ENCODE data around the gene MSANTD4.

DNA sequence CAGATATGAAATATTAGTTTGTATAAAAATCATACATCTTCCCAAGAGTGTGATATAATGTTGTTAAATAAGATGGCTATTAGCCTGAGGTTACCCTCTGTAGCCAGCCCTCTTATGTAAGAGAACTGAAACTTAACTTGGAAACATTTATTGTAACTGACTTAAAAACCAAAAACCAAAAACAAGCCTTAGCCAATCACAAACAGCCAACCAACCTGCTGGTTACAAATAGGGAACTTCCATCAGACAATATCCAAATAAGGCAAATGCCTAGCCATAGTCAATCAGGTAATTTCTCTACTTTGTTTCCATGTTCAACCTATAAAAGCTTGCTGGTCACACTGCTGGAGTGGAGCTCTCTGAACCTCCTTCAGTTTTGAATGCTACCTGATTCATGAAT is 41.0 kb upstream of the MSANTD4 start:
- TF ChIP-seq CTCF (conservative IDR thresholded peaks at IDR 0.05; ENCODE audit: low read depth, low read length) (no peak), EZH2 (IDR thresholded peaks at IDR 0.05; ENCODE audit: low read length, unreplicated experiment) (no peak)
